ENCODE measurements around the gene VSIG10.
A peak's percentile ranks its signal among the peaks of the same experiment; 100 is the strongest.

Gene VSIG10

GRCh38 chr12:118060301-118061010 is 43.4 kb downstream of the VSIG10 start:
- Histone ChIP-seq H3K9ac (ENCODE audit: low read length) (peak overlapping the region; percentile 73), H3K4me3 (ENCODE audit: low read length) (peak overlapping the region; percentile 98), H2AFZ (ENCODE audit: low read depth, low read length) (peak overlapping the region; percentile 37; the same call in 1 of the 2 replicates), H3K4me1 (ENCODE audit: low read length) (peaks cover 34% of the 10 kb centered on the region), H3K27ac (ENCODE audit: low read length) (no peak overlapping the region), H3K36me3 (replicated peaks; ENCODE audit: low read depth, low read length) (no peaks in the 10 kb centered on the region), H3K9me3 (ENCODE audit: insufficient read depth, low read length) (no peaks in the 10 kb centered on the region), H3K27me3 (ENCODE audit: low read depth, low read length) (no peaks in the 10 kb centered on the region), H3K4me2 (ENCODE audit: low read length) (peak overlapping the region; percentile 96), H3K79me2 (ENCODE audit: low read length) (peaks cover 14% of the 10 kb centered on the region), H4K20me1 (ENCODE audit: insufficient read depth, low read length) (no peaks in the 10 kb centered on the region)
- TF ChIP-seq, protein P1, sequence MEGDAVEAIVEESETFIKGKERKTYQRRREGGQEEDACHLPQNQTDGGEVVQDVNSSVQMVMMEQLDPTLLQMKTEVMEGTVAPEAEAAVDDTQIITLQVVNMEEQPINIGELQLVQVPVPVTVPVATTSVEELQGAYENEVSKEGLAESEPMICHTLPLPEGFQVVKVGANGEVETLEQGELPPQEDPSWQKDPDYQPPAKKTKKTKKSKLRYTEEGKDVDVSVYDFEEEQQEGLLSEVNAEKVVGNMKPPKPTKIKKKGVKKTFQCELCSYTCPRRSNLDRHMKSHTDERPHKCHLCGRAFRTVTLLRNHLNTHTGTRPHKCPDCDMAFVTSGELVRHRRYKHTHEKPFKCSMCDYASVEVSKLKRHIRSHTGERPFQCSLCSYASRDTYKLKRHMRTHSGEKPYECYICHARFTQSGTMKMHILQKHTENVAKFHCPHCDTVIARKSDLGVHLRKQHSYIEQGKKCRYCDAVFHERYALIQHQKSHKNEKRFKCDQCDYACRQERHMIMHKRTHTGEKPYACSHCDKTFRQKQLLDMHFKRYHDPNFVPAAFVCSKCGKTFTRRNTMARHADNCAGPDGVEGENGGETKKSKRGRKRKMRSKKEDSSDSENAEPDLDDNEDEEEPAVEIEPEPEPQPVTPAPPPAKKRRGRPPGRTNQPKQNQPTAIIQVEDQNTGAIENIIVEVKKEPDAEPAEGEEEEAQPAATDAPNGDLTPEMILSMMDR (IDR thresholded peaks at IDR 0.05; ENCODE audit: low read depth, low read length) = no peak
- TF ChIP-seq EZH2phosphoT487 (IDR thresholded peaks at IDR 0.05; ENCODE audit: low read depth) = no peak

DNA sequence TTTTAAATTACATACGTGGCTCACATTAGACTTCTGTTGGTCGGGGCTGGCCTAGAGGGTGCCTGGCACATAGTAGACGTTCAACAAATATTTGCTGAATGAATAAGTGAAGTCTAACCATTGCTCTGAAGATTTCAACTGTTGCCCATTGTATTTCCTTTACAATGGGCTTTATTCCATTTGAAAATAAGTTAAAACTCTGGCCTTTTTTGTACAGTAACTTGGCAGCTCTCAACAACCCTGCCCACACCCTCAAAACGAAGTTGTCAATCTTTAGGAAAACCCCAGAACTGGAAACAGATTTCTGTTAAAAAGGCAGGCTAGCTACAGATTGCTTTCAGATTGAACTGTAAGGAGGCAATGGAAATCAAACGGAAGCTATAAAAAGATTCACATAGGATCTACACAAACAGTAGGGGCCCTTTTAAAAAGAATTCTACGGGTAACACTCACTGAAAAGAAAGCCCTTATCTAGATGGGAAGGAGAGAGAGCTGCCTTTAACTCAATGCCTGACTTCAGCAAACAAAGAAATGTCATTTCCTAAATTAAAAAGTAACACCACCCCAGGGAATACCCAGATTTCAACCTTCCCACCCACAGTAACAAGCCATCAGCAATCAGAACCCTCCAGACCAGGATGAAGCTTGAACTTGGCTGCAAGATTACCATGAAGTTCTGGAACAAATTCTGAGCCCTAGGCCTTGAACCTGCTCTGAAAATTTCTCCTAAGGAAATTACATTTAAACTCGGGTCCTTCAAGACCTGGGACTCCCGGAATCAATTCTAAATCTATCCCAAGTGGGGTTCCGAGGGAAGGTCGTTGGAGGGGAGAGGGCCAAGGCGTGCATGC is 44.2 kb downstream of the VSIG10 start:
- no peak for TF ChIP-seq EZH2phosphoT487 (IDR thresholded peaks at IDR 0.05; ENCODE audit: low read depth)
- TF ChIP-seq, protein P1 (IDR thresholded peaks at IDR 0.05; ENCODE audit: low read depth, low read length) = no peak
- peak overlapping the region; percentile 96 for H3K4me2 ChIP-seq (ENCODE audit: low read length)
- no peaks in the 10 kb centered on the region for H3K9me3 ChIP-seq (ENCODE audit: insufficient read depth, low read length)
- H3K79me2 ChIP-seq (ENCODE audit: low read length) = peaks cover 14% of the 10 kb centered on the region
- no peaks in the 10 kb centered on the region for H3K27me3 ChIP-seq (ENCODE audit: low read depth, low read length)
- H3K9ac ChIP-seq (ENCODE audit: low read length) = no peak overlapping the region
- H3K36me3 ChIP-seq (replicated peaks; ENCODE audit: low read depth, low read length) = no peaks in the 10 kb centered on the region
- no peak overlapping the region for H2AFZ ChIP-seq (ENCODE audit: low read depth, low read length)
- peaks cover 27% of the 10 kb centered on the region for H3K4me1 ChIP-seq (ENCODE audit: low read length)
- no peaks in the 10 kb centered on the region for H4K20me1 ChIP-seq (ENCODE audit: insufficient read depth, low read length)
- no peak overlapping the region for H3K27ac ChIP-seq (ENCODE audit: low read length)
- H3K4me3 ChIP-seq (ENCODE audit: low read length) = peak overlapping the region; percentile 98

- no peak overlapping the region for H3K9ac ChIP-seq (ENCODE audit: low read length)
- no peak overlapping the region for H3K4me3 ChIP-seq (ENCODE audit: low read length)
- H3K27ac ChIP-seq (ENCODE audit: low read length) = no peak overlapping the region
- H2AFZ ChIP-seq (ENCODE audit: low read depth, low read length) = no peak overlapping the region
- no peak overlapping the region for H3K4me2 ChIP-seq (ENCODE audit: low read length)
- peaks cover 20% of the 10 kb centered on the region for H3K4me1 ChIP-seq (ENCODE audit: low read length)
- H3K9me3 ChIP-seq (ENCODE audit: insufficient read depth, low read length) = no peaks in the 10 kb centered on the region
- H3K36me3 ChIP-seq (replicated peaks; ENCODE audit: low read depth, low read length) = no peaks in the 10 kb centered on the region
- H3K27me3 ChIP-seq (ENCODE audit: low read depth, low read length) = no peaks in the 10 kb centered on the region
- H4K20me1 ChIP-seq (ENCODE audit: insufficient read depth, low read length) = no peaks in the 10 kb centered on the region
- H3K79me2 ChIP-seq (ENCODE audit: low read length) = peaks cover 14% of the 10 kb centered on the region
- no peak for TF ChIP-seq EZH2phosphoT487 (IDR thresholded peaks at IDR 0.05; ENCODE audit: low read depth)
- TF ChIP-seq, protein P1 (IDR thresholded peaks at IDR 0.05; ENCODE audit: low read depth, low read length) = no peak
These were observed 44.9 kb downstream of the VSIG10 start for GRCh38 chr12:118058881-118059280.

DNA sequence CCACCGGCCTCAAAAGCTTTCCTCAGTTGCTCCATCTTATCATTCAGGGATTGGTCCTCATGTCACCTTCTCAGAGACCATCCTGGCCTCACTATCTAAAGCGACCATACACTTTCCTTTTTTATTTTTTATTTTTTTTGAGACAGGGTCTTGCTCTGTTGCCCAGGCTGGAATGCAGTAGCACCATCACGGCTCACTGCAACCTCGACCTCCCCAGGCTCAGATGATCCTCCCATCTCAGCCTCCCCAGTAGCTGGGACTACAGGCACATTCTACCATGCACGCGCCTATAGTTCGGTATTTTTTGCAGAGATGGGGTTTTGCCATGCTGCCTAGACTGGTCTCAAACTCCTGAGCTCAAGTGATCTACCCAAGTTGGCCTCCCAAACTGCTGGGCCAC is 45.6 kb downstream of the VSIG10 start:
- H2AFZ ChIP-seq (ENCODE audit: low read depth, low read length) = no peak overlapping the region
- no peak overlapping the region for H3K4me3 ChIP-seq (ENCODE audit: low read length)
- H3K27ac ChIP-seq (ENCODE audit: low read length) = no peak overlapping the region
- H3K9me3 ChIP-seq (ENCODE audit: insufficient read depth, low read length) = no peaks in the 10 kb centered on the region
- no peak overlapping the region for H3K4me2 ChIP-seq (ENCODE audit: low read length)
- H3K4me1 ChIP-seq (ENCODE audit: low read length) = peaks cover 19% of the 10 kb centered on the region
- H3K36me3 ChIP-seq (replicated peaks; ENCODE audit: low read depth, low read length) = no peaks in the 10 kb centered on the region
- H3K27me3 ChIP-seq (ENCODE audit: low read depth, low read length) = no peaks in the 10 kb centered on the region
- TF ChIP-seq EZH2phosphoT487 (IDR thresholded peaks at IDR 0.05; ENCODE audit: low read depth) = no peak
- TF ChIP-seq, protein P1 (IDR thresholded peaks at IDR 0.05; ENCODE audit: low read depth, low read length) = no peak
- H3K79me2 ChIP-seq (ENCODE audit: low read length) = peaks cover 14% of the 10 kb centered on the region
- no peaks in the 10 kb centered on the region for H4K20me1 ChIP-seq (ENCODE audit: insufficient read depth, low read length)
- H3K9ac ChIP-seq (ENCODE audit: low read length) = no peak overlapping the region

Measured in OCI-LY3 (cell line).